ENCODE measurements around the gene UPK2.
"Not testable (repeated sequence)": the region's sequence is repeated elsewhere in the genome, so short reads cannot be mapped to it uniquely, and the experiment has no call there.

Gene UPK2

GRCh38 chr11:118988280-118988679 is 32.2 kb downstream of the UPK2 start:
- no peak for DNase-seq (ENCODE audit: low spot score)

GRCh38 chr11:118991486-118992038 is 35.5 kb downstream of the UPK2 start:
- DNase-seq (ENCODE audit: low spot score) = not testable (repeated sequence)

GRCh38 chr11:118996926-118997626 is 41.0 kb downstream of the UPK2 start:
- DNase-seq (ENCODE audit: low spot score) = no peak

GRCh38 chr11:118997627-118998387 is 41.7 kb downstream of the UPK2 start, which contains the start of gene CENATAC:
Gene CENATAC, plus strand, starts transcription at chr11:118998138. Its CDS starts 60 bp downstream, at chr11:118998198.
- peak; percentile 92 for DNase-seq (ENCODE audit: low spot score)

GRCh38 chr11:118998388-118998717 is 42.3 kb downstream of the UPK2 start:
- no peak for DNase-seq (ENCODE audit: low spot score)

- DNase-seq (ENCODE audit: low spot score) = peak; percentile 86
Measured at GRCh38 chr11:118998822-118999221, 42.7 kb downstream of the UPK2 start.

GRCh38 chr11:119000906-119001305 is 44.8 kb downstream of the UPK2 start:
- peak; percentile 37 for DNase-seq (ENCODE audit: low spot score)

GRCh38 chr11:119006656-119007055 is 50.6 kb downstream of the UPK2 start:
- DNase-seq (ENCODE audit: low spot score) = no peak

All from kidney tubule cell (primary cell).